ENCODE data around the gene TNIK.

TNIK gene

DNA sequence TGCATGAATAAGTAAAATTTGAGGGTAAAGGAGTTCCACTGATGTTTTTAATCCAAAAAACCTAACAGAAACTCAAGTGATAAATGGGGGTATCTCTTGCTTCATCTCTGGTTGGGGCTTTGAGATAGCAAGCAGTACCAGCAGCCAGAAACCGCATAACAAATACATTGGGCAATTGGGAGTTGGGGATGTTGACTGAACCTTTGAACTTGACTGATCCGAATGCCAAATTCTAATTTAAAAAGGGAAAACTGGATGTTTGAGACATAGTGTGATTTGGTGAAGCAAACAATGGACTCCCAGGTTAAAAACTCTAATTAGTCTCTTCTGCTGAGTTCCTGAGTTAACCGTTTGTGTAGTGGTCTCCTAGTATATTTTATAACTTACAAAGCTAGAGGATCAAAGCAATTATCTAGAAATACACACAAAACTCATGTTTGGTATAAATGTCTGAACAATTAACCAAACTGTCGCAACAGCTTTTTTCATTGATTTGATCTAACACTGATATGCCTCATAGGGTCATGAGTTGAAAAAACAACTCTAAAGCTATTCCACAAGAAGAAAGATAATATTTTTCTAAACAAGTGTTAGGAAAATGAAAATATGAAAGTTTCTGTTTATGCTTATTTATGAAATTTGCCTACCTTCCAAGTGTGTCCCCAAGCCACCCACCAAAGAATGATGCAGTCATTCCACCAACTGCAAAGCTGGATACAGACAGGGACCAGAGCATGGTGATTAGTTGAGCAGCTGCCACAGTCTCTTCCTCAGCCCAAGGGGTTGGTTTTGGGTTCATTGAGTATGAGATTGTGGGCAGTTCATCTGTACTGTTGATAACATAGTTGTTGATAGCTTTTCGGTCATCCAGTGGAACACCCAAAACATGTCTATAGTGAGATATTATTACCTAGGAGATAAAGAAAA lies 446.1 kb downstream of the TNIK start:
- DNase-seq, result no peak

DNA sequence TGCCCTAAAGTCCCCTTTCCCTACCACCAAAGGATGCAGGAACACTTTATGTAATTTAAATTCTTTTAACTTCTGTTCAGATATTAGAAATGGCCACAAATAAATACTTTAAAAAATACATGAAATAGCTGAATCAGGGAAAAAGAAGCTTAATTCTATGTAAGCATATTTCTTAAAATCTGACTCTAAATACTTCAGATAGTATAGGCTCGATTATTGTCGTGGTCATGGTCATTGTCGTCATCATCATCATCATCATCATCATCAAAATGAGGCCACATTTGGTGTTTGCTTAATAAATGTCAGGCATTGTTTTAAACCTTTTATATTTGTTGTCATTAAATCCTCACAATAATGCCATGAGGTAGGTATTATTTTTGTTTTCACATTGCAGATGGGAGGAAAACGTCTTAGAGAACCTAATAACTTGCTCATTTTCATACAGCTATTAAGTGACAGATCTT lies 448.3 kb downstream of the TNIK start:
- DNase-seq, result no peak
